NCI-H2081 treated with DMSO at 0.1 percent for 48 hours (cell line): ENCODE results near the gene MYBBP1A.
"Not testable (repeated sequence)": the region's sequence is repeated elsewhere in the genome, so short reads cannot be mapped to it uniquely, and the experiment has no call there.

Source experiments
- DNase-seq: peaks from one replicate; lab custom pipeline; 2025; lab: John Stamatoyannopoulos, UW

MYBBP1A gene

DNA sequence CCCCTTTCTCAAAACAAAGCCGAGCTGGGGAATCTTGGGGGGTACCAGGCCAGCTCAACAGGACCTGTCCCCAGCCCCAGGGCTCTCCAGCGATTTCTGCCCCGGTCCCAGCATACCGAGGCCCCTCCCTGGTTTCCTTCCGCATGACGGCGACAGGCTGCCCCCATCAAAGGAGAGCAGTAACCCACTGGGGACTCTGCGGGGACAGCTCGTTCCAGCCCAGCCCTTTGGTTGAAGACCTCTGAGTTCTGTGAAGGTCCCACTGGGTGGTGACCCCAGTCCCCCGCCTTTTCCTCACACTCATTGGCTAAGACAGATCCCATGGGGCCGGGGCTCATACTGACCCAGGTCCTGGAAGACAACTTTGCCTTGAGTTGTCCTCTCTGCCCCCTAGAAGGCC, 33.2 kb upstream of the MYBBP1A start:
- no peak for DNase-seq

DNA sequence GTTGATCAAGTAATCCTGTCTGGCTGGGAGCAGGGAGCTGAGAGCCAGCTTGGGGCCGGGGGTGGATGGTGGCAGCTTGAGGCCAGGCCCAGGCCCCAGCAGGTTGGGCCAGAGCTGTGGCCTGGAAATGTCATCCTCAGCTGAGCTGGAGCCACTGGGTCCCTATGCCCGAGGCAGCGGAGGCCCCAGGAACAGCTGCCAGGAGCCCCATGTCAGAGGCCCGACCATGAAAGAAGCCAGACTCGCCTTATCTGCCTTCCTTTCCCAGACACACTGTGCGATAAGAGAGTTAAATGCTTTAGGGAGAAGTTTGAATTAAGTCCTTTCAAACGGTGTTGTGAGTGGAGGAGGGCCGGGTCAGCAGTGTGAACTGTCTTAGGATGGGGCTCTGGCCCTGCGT, 32.6 kb upstream of the MYBBP1A start:
- DNase-seq: no peak

DNA sequence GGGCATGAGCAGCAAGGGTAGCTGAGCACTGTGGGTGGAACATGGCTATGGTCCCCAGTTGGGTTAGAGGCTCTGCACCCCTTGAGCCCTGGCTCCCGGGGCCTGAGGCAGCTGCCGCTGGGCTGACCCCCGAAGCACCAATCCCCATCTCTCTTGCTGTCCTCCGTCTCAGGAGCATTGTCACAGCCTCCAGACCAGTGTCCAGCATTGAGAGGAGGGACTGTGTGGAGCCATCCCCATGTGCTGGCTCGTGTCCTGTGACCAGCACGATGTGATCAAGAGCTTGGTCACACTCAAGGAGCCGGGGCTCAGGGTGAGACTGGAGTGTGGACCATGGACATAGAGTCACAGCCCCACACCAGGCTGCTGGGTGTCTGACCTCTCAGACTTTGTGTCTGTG, 32.0 kb upstream of the MYBBP1A start:
- no peak for DNase-seq

- DNase-seq: no peak
Measured at GRCh38 chr17:4586043-4586442, 30.9 kb upstream of the MYBBP1A start.

GRCh38 chr17:4585638-4585994, 30.4 kb upstream of the MYBBP1A start:
- DNase-seq: no peak

GRCh38 chr17:4584917-4585637, 29.9 kb upstream of the MYBBP1A start:
- DNase-seq: no peak

GRCh38 chr17:4584101-4584916, 29.1 kb upstream of the MYBBP1A start, which contains the start of gene SMTNL2:
TSS of gene SMTNL2 (plus strand) at chr17:4584529. CDS start at chr17:4584606, 77 bp downstream.
- no peak for DNase-seq

DNA sequence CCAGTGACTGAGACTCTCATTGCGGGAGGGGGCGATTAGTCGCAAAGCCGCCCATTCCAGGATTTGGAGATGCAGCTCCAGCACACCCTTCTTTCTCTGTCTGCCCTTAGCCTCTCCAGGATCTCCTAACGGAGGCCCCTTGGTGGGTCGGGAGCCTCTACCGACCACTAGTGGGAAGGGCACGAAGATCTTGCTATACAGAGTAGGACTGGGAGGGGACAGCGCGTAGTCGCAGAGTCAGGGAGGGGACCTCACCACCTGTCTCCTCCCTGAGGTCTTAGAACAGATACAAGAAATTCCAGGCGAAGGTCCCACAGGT, 28.6 kb upstream of the MYBBP1A start:
- DNase-seq: no peak

DNA sequence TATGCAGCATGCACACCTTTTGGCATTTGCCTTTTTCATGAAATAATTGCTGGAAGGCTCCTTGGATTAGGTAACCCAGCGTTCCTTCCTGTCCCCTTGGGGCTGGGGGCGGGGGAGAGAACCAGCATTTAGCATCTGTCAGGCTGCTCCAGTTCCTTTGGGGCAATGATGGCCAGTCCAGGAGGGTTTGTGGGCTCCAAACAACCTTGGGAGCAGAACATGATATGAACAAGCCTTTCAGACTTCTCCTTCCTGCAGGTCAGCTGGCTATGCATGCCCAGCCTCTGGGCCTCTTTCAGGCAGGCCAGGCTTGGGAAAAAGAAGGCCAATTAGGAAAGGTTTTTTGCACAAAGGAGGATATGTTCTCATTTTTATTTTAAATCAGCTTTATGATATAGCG, 28.0 kb upstream of the MYBBP1A start:
- no peak for DNase-seq

- no peak for DNase-seq
Measured at GRCh38 chr17:4582691-4583090, 27.5 kb upstream of the MYBBP1A start.

DNA sequence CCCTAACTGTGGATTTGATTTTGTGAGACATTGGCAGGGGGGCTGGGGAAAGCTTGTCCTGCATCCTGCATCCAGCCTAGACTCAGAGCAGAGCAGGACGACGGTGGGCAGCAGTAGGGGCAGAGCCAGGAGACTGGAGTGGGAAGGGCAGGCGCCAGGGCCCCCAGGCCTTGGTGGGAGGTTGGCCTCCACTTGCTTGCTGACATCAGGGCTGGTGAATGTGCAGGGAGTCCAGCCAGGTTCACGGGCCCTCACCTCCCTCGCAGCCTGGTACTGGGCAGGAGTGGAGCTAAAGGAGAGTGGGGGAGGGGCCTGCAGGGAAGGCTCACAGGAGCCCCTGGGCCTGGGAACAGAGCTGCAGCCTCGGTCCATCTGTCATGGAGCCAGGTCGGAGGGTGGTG, 26.9 kb upstream of the MYBBP1A start:
- no peak for DNase-seq

GRCh38 chr17:4580291-4580690, 25.1 kb upstream of the MYBBP1A start:
- no peak for DNase-seq

- no peak for DNase-seq
Measured at GRCh38 chr17:4579678-4580077, 24.5 kb upstream of the MYBBP1A start.

- DNase-seq: not testable (repeated sequence)
Measured at GRCh38 chr17:4578349-4578748, 23.2 kb upstream of the MYBBP1A start.

DNA sequence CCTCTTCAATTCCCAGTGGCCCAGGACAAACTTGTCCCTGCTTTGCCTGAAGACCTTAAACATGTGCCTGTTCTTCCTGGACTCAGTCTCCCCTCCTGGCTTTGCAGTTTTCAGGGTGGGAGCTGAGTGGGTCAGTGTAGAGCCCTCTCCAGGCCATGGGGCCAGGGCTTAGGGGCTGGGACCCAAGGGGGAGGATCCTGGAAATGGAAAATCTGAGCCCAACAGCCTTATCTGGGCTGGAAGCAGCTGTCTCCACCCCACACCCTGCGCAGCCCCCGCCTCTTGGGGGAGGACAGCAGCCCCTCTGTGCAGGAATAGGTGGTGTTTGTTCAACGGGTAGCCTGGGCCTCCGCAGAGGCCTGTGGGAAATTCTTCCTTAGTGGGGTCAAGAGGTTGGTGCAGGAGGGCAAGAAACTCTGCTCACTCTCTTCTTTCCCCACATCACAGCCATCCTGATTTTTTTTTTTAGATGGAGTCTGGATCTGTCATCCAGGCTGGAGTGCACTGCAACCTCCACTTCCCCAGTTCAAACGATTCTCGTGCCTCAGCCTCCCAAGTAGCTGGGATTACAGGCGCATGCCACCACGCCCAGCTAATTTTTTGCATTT, 22.3 kb upstream of the MYBBP1A start:
- no peak for DNase-seq

GRCh38 chr17:4576729-4577322, 21.6 kb upstream of the MYBBP1A start:
- DNase-seq: no peak

DNA sequence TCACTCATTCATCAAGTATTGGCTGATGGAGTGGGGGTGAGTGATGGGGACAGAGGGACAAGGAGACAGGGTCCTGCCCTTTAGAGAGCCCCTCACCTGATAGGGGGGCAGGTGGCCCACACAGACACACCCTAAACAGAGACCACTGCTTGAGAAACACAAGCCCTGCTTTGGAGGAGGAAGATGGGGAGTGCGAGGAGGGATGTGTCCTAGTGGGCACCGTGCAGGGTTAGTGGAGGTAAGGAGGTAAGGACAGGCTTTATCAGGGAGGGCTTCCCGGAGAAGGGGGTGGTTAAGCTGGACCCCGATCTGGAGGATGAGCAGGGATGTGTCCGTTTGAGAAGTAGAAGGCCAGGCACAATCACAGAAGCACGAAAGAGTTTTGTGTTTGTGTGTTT, 21.0 kb upstream of the MYBBP1A start:
- no peak for DNase-seq

DNA sequence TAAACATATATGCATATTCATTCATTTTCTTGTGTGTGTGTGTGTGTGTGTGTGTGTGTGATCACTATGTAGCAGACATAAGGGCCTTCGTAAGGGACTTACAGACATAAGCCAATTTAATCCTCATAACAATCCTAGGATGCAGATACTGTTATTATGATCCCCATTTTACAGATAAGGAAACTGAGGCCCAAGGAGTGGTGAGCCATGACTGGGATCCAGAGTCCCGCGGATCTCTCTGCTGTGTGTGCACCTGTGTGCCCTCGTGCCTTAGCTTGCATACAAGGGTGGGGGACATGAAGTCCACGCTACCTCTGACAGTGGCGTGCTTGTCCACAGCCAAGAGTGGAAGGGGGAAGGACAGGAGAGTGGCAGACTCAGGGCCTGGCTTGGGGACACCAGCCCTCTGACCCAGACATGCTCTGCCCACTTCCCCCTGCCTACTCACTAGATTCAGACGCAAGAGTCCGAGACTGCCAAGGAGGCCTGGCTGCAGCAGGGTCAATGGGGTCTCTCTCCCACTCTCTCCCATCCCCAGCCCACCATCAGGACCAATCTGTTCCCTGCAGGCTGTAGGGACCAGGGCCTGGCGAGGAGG, 19.4 kb upstream of the MYBBP1A start:
- no peak for DNase-seq

GRCh38 chr17:4573669-4574068, 18.5 kb upstream of the MYBBP1A start:
- no peak for DNase-seq

DNA sequence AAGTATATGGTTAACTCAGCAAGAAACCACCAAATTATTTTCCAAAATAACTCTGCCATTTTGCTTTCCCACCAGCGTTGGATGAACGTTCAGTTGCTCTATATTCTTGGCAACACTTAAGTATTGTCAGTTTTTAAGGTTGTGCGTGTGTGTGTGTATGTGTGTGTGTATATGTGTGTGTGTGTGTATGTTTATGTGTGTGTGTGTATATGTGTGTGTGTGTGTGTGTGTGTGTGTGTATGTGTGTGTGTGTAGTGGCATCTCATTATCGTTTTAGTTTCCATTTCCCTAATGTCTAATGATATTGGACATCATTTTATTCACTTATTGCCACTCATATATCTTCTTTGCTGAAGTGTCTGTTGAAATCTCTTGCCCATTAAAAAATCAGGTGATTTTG, 17.9 kb upstream of the MYBBP1A start:
- DNase-seq: no peak

GRCh38 chr17:4572131-4572530, 16.9 kb upstream of the MYBBP1A start:
- DNase-seq: no peak

GRCh38 chr17:4569591-4569990, 14.4 kb upstream of the MYBBP1A start:
- no peak for DNase-seq

- peak; percentile 4 for DNase-seq
Measured at GRCh38 chr17:4566785-4567184, 11.6 kb upstream of the MYBBP1A start.
